HepG2 (cell line): ENCODE data around the gene NFKB1. TPM values are rescaled to one million over a fixed set of nuclear protein-coding genes. Genes with fewer than 3 reads are reported as not detected.

Experiments
- ATAC-seq: fragments of 200-7000 bp; cut with Tn5 transposase; 3 replicates; pipeline ENCODE4 v1.9.1; 2020; ENCODE audit warnings: mild to moderate bottlenecking, moderate library complexity
- BruUV-seq: library from RNA; stranded (reverse); fragments of 400-500 nt; replicated peaks from 2 replicates; lab custom pipeline; 2021; lab: Mats Ljungman, UMichigan
- CTCF ChIA-PET: fragments of 300-600 bp; formaldehyde crosslinking; extraction: SDS; loops from one replicate; lab custom pipeline; 2021; ENCODE audit warnings: low total read pairs, inconsistent platforms, low intra/inter-chr PET ratio; lab: Yijun Ruan, JAX
- POLR2A ChIA-PET: fragments of 350-600 bp; sonication (Branson Sonifier 250); formaldehyde crosslinking; loops from one replicate; lab custom pipeline; 2020; ENCODE audit warnings: antibody characterized with exemption, inconsistent platforms; lab: Yijun Ruan, JAX
- DNase-seq: peaks from one replicate; pipeline ENCODE4 v3.0.0-alpha.2; 2015; ENCODE audit warnings: low spot score
- FAIRE-seq: peaks from 3 replicates; lab custom pipeline; 2011; peaks lifted over from hg19 to GRCh38; lab: Jason Lieb, UNC
- H2AFZ ChIP-seq: one replicate; pipeline ENCODE4 v1.6.1; 2011; ENCODE audit warnings: low read length, inconsistent platforms
- H3K27ac ChIP-seq: fragments of 300-600 bp; 3 replicates; pipeline ENCODE4 v1.8.0; 2011; ENCODE audit warnings: mixed run types, mild to moderate bottlenecking, mixed read lengths, low read length, inconsistent platforms; ENCODE audit not compliant: insufficient read depth; ENCODE audit errors: extremely low read length
- H3K27me3 ChIP-seq, 2 experiments: fragments of 200-600 bp in 1 of 2; 2 replicates in 1 of 2; 3 replicates in 1 of 2; pipeline versions ENCODE4 v1.6.0 to v1.8.0; 2011; ENCODE audit warnings: low read length in 2 of 2, mild to moderate bottlenecking in 2 of 2, moderate library complexity in 2 of 2, inconsistent platforms in 1 of 2; ENCODE audit not compliant: insufficient read depth in 2 of 2, control insufficient read depth in 1 of 2
- H3K36me3 ChIP-seq, 2 experiments: fragments of 200-600 bp in 1 of 2; replicated peaks in 1 of 2; 2 replicates in 1 of 2; 3 replicates in 1 of 2; pipeline versions ENCODE4 v1.5.1 to v1.8.0; 2011; ENCODE audit warnings: low read length in 2 of 2, inconsistent platforms in 1 of 2; ENCODE audit not compliant: insufficient read depth in 2 of 2, control insufficient read depth in 1 of 2
- H3K4me1 ChIP-seq: 2 replicates; pipeline ENCODE4 v1.5.1; 2012; ENCODE audit warnings: low read length, inconsistent platforms; ENCODE audit not compliant: insufficient read depth
- H3K4me2 ChIP-seq: 2 replicates; pipeline ENCODE4 v1.6.0; 2011; ENCODE audit warnings: low read depth, low read length, inconsistent platforms
- H3K4me3 ChIP-seq, 3 experiments: fragments of 200-600 bp in 1 of 3; sonication (generic), shearing (Covaris generic) in 1 of 3; replicated peaks in 1 of 3; 2 replicates each; pipeline ENCODE4 v1.5.1; 2011 to 2016; ENCODE audit warnings: low read length in 3 of 3, inconsistent platforms in 2 of 3, low read depth in 2 of 3, mild to moderate bottlenecking in 2 of 3, control low read depth in 1 of 3, mixed read lengths in 1 of 3; ENCODE audit not compliant: insufficient read depth in 1 of 3
- H3K79me2 ChIP-seq: one replicate; pipeline ENCODE4 v1.6.1; 2011; ENCODE audit warnings: low read length, inconsistent platforms; ENCODE audit not compliant: insufficient read depth
- H3K9ac ChIP-seq: 2 replicates; pipeline ENCODE4 v1.6.0; 2011; ENCODE audit warnings: mild to moderate bottlenecking, low read depth, low read length, inconsistent platforms; ENCODE audit not compliant: insufficient read depth
- H3K9me3 ChIP-seq: 2 replicates; pipeline ENCODE4 v1.5.1; 2012; ENCODE audit warnings: mild to moderate bottlenecking, low read length
- H4K20me1 ChIP-seq: 2 replicates; pipeline ENCODE4 v1.6.0; 2011; ENCODE audit warnings: inconsistent platforms, mild to moderate bottlenecking, low read length, moderate library complexity; ENCODE audit not compliant: insufficient read depth
- ADNP ChIP-seq: sonication (generic); formaldehyde crosslinking; IDR thresholded peaks from 2 replicates; pipeline ENCODE4 v1.4.0; 2020; ENCODE audit warnings: missing genetic modification reagents
- DMAP1 ChIP-seq: IDR thresholded peaks from 2 replicates; pipeline ENCODE4 v1.6.1; 2016
- HNF4A ChIP-seq: sonication (generic); formaldehyde crosslinking; IDR thresholded peaks from 2 replicates; pipeline ENCODE4 v1.4.0; 2020; ENCODE audit warnings: missing genetic modification reagents
- ZBTB26 ChIP-seq: IDR thresholded peaks from 2 replicates; pipeline ENCODE4 v1.6.1; 2016; ENCODE audit warnings: missing compliant biosample characterization, missing genetic modification reagents, borderline replicate concordance
- ZBTB33 ChIP-seq: sonication (generic); formaldehyde crosslinking; IDR thresholded peaks from 2 replicates; pipeline ENCODE4 v1.4.0; 2020; ENCODE audit warnings: missing genetic modification reagents
- ZNF17 ChIP-seq: sonication (generic); formaldehyde crosslinking; IDR thresholded peaks from 2 replicates; pipeline ENCODE4 v1.5.0; 2020; ENCODE audit warnings: mild to moderate bottlenecking, missing genetic modification reagents
- ZNF496 ChIP-seq: sonication (generic); formaldehyde crosslinking; IDR thresholded peaks from 2 replicates; pipeline ENCODE4 v1.8.1; 2023; ENCODE audit warnings: mild to moderate bottlenecking, moderate library complexity, missing genetic modification reagents; ENCODE audit not compliant: insufficient replicate concordance
- ZNF772 ChIP-seq: sonication (generic); formaldehyde crosslinking; IDR thresholded peaks from 2 replicates; pipeline ENCODE4 v1.5.0; 2020; ENCODE audit warnings: mild to moderate bottlenecking, missing genetic modification reagents
- WGBS: methylation state at CpG from one replicate; pipeline ENCODE4 v1.1.6; 2017; ENCODE audit warnings: low lambda C conversion rate; 5-methylcytosine and 5-hydroxymethylcytosine counted together
- in situ Hi-C: cut with HindIII; loops from 2 replicates; pipeline ENCODE4 v1.10.0; 2017; ENCODE audit warnings: low pct_unique_long_range_greater_than_20kb; ENCODE audit not compliant: extremely low pct_ligation_motif_present
- intact Hi-C: fragments of 100-400 bp; cut with micrococcal nuclease; formaldehyde crosslinking; loops from one replicate; pipeline ENCODE4 v1.10.0; 2022; ENCODE audit not compliant: unreplicated experiment
- polyA plus RNA-seq, 8 experiments: library from polyadenylated mRNA; depleted of rRNA in 3 of 8; stranded (reverse) in 7 of 8; unstranded in 1 of 8; fragments of >200 nt; fragmentation: Illumina TruSeq in 4 of 8; extraction: Trizol in 4 of 8; gene quantifications; 2 replicates each; pipeline versions ENCODE4 v1.2.1 to v1.2.3, GENCODE V29; 2011 to 2016; ENCODE audit warnings: low read depth in 4 of 8, missing spikeins in 1 of 8, mixed read lengths in 1 of 8; ENCODE audit not compliant: insufficient read depth in 1 of 8
- total RNA-seq, 5 experiments: library from RNA; depleted of rRNA; stranded (reverse); fragments of >200 nt; fragmentation: Illumina TruSeq; extraction: Trizol; gene quantifications; 2 replicates each; pipeline ENCODE4 v1.2.3, GENCODE V29; 2016; ENCODE audit warnings: low read depth in 1 of 5

The NFKB1 gene
- total and polyA plus RNA-seq, 2 of the 13 experiments (the other 11 are each of a cell fraction or from before 2014, with no cell fraction given) = 15.4 to 31.6 TPM

GRCh38 chr4:102547973-102548372, 46.8 kb downstream of the NFKB1 start:
- no peak overlapping the region for H2AFZ ChIP-seq
- in situ Hi-C loops = no loop called here

More at GRCh38 chr4:102547973-102548372, 46.8 kb downstream of the NFKB1 start:
- H4K20me1 ChIP-seq = no peaks in the 10 kb centered on the region
- H3K27ac ChIP-seq = no peak overlapping the region
- TF ChIP-seq ZBTB26 (CRISPR knock-in tag) (no peak), DMAP1 (CRISPR knock-in tag) (no peak), HNF4A (CRISPR knock-in tag) (no peak), ZNF772 (CRISPR knock-in tag) (no peak), ADNP (no peak), ZBTB33 (no peak), ZNF496 (no peak), ZNF17 (CRISPR knock-in tag) (no peak)
- TF ChIP-seq, all 625 proteins: peak for 0
- ChIA-PET CTCF (no interaction called here), POLR2A (no interaction called here)
- intact Hi-C loops = no loop called here
- H3K36me3 ChIP-seq = peaks cover 5 to 16% of the 10 kb centered on the region in 2 experiments; a peak in 2 of 5 replicates
- ATAC-seq = no peak
- H3K4me1 ChIP-seq = no peaks in the 10 kb centered on the region
- H3K27me3 ChIP-seq = no peaks in the 10 kb centered on the region
- no peak overlapping the region for H3K4me2 ChIP-seq
- no TSS peak for BruUV-seq
- no peaks in the 10 kb centered on the region for H3K79me2 ChIP-seq
- no peak for FAIRE-seq
- H3K9ac ChIP-seq = no peak overlapping the region
- no peak for DNase-seq
- no peaks in the 10 kb centered on the region for H3K9me3 ChIP-seq
- WGBS = 93% methylated on average over 2 of the region's 2 CpGs
- H3K4me3 ChIP-seq = no peak overlapping the region
